ENCODE results near the gene BHLHE40. TPM values are rescaled to one million over a fixed set of nuclear protein-coding genes. Genes with fewer than 3 reads are reported as not detected.

BHLHE40 gene
- total and polyA plus RNA-seq, 2 of the 13 experiments (the other 11 are each of a cell fraction or from before 2014, with no cell fraction given): 1.8 to 51.0 TPM

- TF ChIP-seq FIP1L1 (IDR thresholded peaks at IDR 0.05; ENCODE audit: borderline replicate concordance, insufficient read depth, low read depth, low read length) (0 out of 2 replicates have a peak, but pooled peaks have one; percentile 66), TARDBP (CRISPR knock-in tag; IDR thresholded peaks at IDR 0.05) (0 out of 2 replicates have a peak, but pooled peaks have one; percentile 59), ZNF318 (CRISPR knock-in tag; IDR thresholded peaks at IDR 0.05) (no peak), PAXIP1 (CRISPR knock-in tag; conservative IDR thresholded peaks at IDR 0.05) (peak; percentile 36; the same call in 1 of the 2 replicates), IRF9 (CRISPR knock-in tag; IDR thresholded peaks at IDR 0.05; ENCODE audit: borderline replicate concordance) (no peak), RBM39 (IDR thresholded peaks at IDR 0.05; ENCODE audit: low read depth, low read length, poor library complexity, severe bottlenecking) (peak; percentile 78), TBX3 (IDR thresholded peaks at IDR 0.05; ENCODE audit: borderline replicate concordance) (no peak), SMC3 (IDR thresholded peaks at IDR 0.05; ENCODE audit: low read length) (peak; percentile 32; the same call in 1 of the 2 replicates), YEATS2 (CRISPR knock-in tag; IDR thresholded peaks at IDR 0.05; ENCODE audit: borderline replicate concordance) (no peak), ZNF773 (CRISPR knock-in tag; IDR thresholded peaks at IDR 0.05; ENCODE audit: borderline replicate concordance) (no peak), SMYD3 (CRISPR knock-in tag; IDR thresholded peaks at IDR 0.05) (no peak), ZNF362 (CRISPR knock-in tag; IDR thresholded peaks at IDR 0.05; ENCODE audit: borderline replicate concordance) (no peak)
Measured at GRCh38 chr3:4980229-4981203, 1.3 kb downstream of the BHLHE40 start (continued).
